Keratinocyte (primary cell): Measurements from ENCODE around the gene UFD1. TPM values are rescaled to one million over a fixed set of nuclear protein-coding genes. Genes with fewer than 3 reads are reported as not detected.

Experiments
- DNase-seq: peaks from one replicate; pipeline ENCODE4 v3.0.0-alpha.2; 2011; ENCODE audit warnings: low read depth, missing footprints, low spot score
- FAIRE-seq: peaks from 2 replicates; lab custom pipeline; 2011; peaks lifted over from hg19 to GRCh38; lab: Jason Lieb, UNC
- H2AFZ ChIP-seq: 2 replicates; pipeline ENCODE4 v1.6.0; 2012; ENCODE audit warnings: low read length, control low read depth, inconsistent platforms; ENCODE audit not compliant: control insufficient read depth
- H3K27ac ChIP-seq: 2 replicates; pipeline ENCODE4 v1.5.1; 2011; ENCODE audit warnings: low read length; ENCODE audit not compliant: control insufficient read depth, insufficient read depth
- H3K27me3 ChIP-seq: 3 replicates; pipeline ENCODE4 v1.6.0; 2011; ENCODE audit warnings: low read length; ENCODE audit not compliant: control insufficient read depth, insufficient read depth; ENCODE audit errors: extremely low read depth
- H3K36me3 ChIP-seq, 2 experiments: 2 replicates in 1 of 2; 3 replicates in 1 of 2; pipeline ENCODE4 v1.5.1; 2011; ENCODE audit warnings: low read length in 2 of 2, mild to moderate bottlenecking in 1 of 2; ENCODE audit not compliant: control insufficient read depth in 2 of 2, insufficient read depth in 2 of 2; ENCODE audit errors: extremely low read depth in 1 of 2
- H3K4me1 ChIP-seq: 3 replicates; pipeline ENCODE4 v1.5.1; 2011; ENCODE audit warnings: low read length; ENCODE audit not compliant: control insufficient read depth, insufficient read depth; ENCODE audit errors: extremely low read depth
- H3K4me2 ChIP-seq: 3 replicates; pipeline ENCODE4 v1.6.0; 2011; ENCODE audit warnings: low read depth, low read length; ENCODE audit not compliant: control insufficient read depth, insufficient read depth; ENCODE audit errors: extremely low read depth
- H3K4me3 ChIP-seq, 3 experiments: fragments of 200-600 bp in 1 of 3; sonication (generic) in 1 of 3; 2 replicates in 2 of 3; 3 replicates in 1 of 3; pipeline ENCODE4 v1.5.1; 2011 to 2016; ENCODE audit warnings: low read length in 3 of 3, mild to moderate bottlenecking in 3 of 3, control low read depth in 2 of 3, inconsistent platforms in 1 of 3, low read depth in 1 of 3, mixed read lengths in 1 of 3, mixed run types in 1 of 3, moderate library complexity in 1 of 3; ENCODE audit not compliant: control insufficient read depth in 2 of 3, insufficient read depth in 2 of 3; ENCODE audit errors: extremely low read depth in 1 of 3
- H3K79me2 ChIP-seq: 2 replicates; pipeline ENCODE4 v1.6.0; 2012; ENCODE audit warnings: low read length; ENCODE audit not compliant: control insufficient read depth, insufficient read depth
- H3K9ac ChIP-seq: 3 replicates; pipeline ENCODE4 v1.6.0; 2011; ENCODE audit warnings: low read length; ENCODE audit not compliant: control insufficient read depth, insufficient read depth; ENCODE audit errors: extremely low read depth
- H3K9me1 ChIP-seq: 3 replicates; pipeline ENCODE4 v1.6.0; 2011; ENCODE audit warnings: low read length; ENCODE audit not compliant: control insufficient read depth, insufficient read depth; ENCODE audit errors: extremely low read depth
- H3K9me3 ChIP-seq: 2 replicates; pipeline ENCODE4 v1.5.1; 2012; ENCODE audit warnings: low read depth, low read length; ENCODE audit not compliant: control insufficient read depth
- H4K20me1 ChIP-seq: 3 replicates; pipeline ENCODE4 v1.6.0; 2011; ENCODE audit warnings: low read length; ENCODE audit not compliant: control insufficient read depth, insufficient read depth; ENCODE audit errors: extremely low read depth
- CTCF ChIP-seq, 3 experiments: IDR thresholded peaks in 1 of 3; conservative IDR thresholded peaks in 1 of 3; optimal IDR thresholded peaks in 1 of 3; 2 replicates in 2 of 3; 3 replicates in 1 of 3; pipeline versions ENCODE3 to v1.5.1; 2011; ENCODE audit warnings: low read length in 3 of 3, mild to moderate bottlenecking in 3 of 3, moderate library complexity in 2 of 3, control low read depth in 1 of 3, inconsistent platforms in 1 of 3; ENCODE audit not compliant: insufficient read depth in 2 of 3; ENCODE audit errors: extremely low read depth in 1 of 3
- EZH2 ChIP-seq: IDR thresholded peaks from one replicate; pipeline ENCODE4 v1.6.1; 2012; ENCODE audit warnings: inconsistent platforms, mild to moderate bottlenecking, low read length, moderate library complexity
- dilution Hi-C: fragments of 300-500 bp; cut with MboI; formaldehyde crosslinking; loops from one replicate; pipeline ENCODE4 v1.7.0; 2020; ENCODE audit warnings: low sequenced_read_pairs; ENCODE audit not compliant: extremely low pct_ligation_motif_present
- polyA plus RNA-seq, 5 experiments: library from polyadenylated mRNA; depleted of rRNA in 3 of 5; stranded (reverse) in 3 of 5; stranded (forward) in 1 of 5; unstranded in 1 of 5; fragments of >200 nt; gene quantifications; 1 replicate in 1 of 5; 2 replicates in 3 of 5; 3 replicates in 1 of 5; pipeline versions ENCODE4 v1.2.1 to v1.2.3, GENCODE V29; 2011 to 2012; ENCODE audit warnings: missing spikeins in 2 of 5, low read depth in 1 of 5, low replicate concordance in 1 of 5

The UFD1 gene
- polyA plus RNA-seq, 1 donor (not counting 4 experiments of a cell fraction or from before 2014, with no cell fraction given) = 145 TPM

GRCh38 chr22:19496324-19496630 lies 17.3 kb upstream of the UFD1 start:
- Histone ChIP-seq H4K20me1 (no peaks in the 10 kb centered on the region), H3K27me3 (no peaks in the 10 kb centered on the region), H3K9me1 (no peaks in the 10 kb centered on the region), H3K4me2 (no peak overlapping the region), H3K4me1 (no peaks in the 10 kb centered on the region), H3K27ac (no peak overlapping the region), H3K36me3 (peaks cover 0 to 2% of the 10 kb centered on the region in 2 experiments), H3K79me2 (no peaks in the 10 kb centered on the region), H3K9me3 (no peaks in the 10 kb centered on the region), H3K9ac (no peak overlapping the region), H2AFZ (no peak overlapping the region), H3K4me3 (no peak overlapping the region)
- DNase-seq (no peak), FAIRE-seq (no peak)
- TF ChIP-seq EZH2 (no peak), CTCF (optimal IDR thresholded peaks at IDR 0.05 in 1 of 3, IDR thresholded peaks at IDR 0.05 in 1 of 3, conservative IDR thresholded peaks at IDR 0.05 in 1 of 3; ENCODE audit: extremely low read depth in 1 of 3, insufficient read depth in 2 of 3, low read length in 3 of 3) (no peak)
- dilution Hi-C loops = no loop called here

GRCh38 chr22:19495562-19496323 lies 16.8 kb upstream of the UFD1 start:
- no peak for TF ChIP-seq EZH2
- no peak for TF ChIP-seq CTCF (optimal IDR thresholded peaks at IDR 0.05 in 1 of 3, IDR thresholded peaks at IDR 0.05 in 1 of 3, conservative IDR thresholded peaks at IDR 0.05 in 1 of 3; ENCODE audit: extremely low read depth in 1 of 3, insufficient read depth in 2 of 3, low read length in 3 of 3)
- FAIRE-seq (no peak), DNase-seq (no peak)
- H3K9me3 ChIP-seq = no peaks in the 10 kb centered on the region
- H3K27me3 ChIP-seq = no peaks in the 10 kb centered on the region
- no peaks in the 10 kb centered on the region for H4K20me1 ChIP-seq
- H3K4me1 ChIP-seq = no peaks in the 10 kb centered on the region
- no peak overlapping the region for H3K4me3 ChIP-seq
- H3K36me3 ChIP-seq = peaks cover 0 to 2% of the 10 kb centered on the region in 2 experiments
- H3K79me2 ChIP-seq = no peaks in the 10 kb centered on the region
- no peak overlapping the region for H3K27ac ChIP-seq
- no peak overlapping the region for H3K9ac ChIP-seq
- H3K9me1 ChIP-seq = no peaks in the 10 kb centered on the region
- no peak overlapping the region for H2AFZ ChIP-seq
- H3K4me2 ChIP-seq = no peak overlapping the region
- dilution Hi-C loops = no loop called here
